Uterus (tissue), 2 donors: ENCODE results near the gene ADGRA3.

Source experiments
- POLR2A ChIP-seq, 2 donors: fragments of 450-650 bp; IDR thresholded peaks; one replicate each; pipeline ENCODE4 v1.6.1; 2016; ENCODE audit warnings: antibody characterized with exemption in 2 of 2, mild to moderate bottlenecking in 1 of 2, moderate library complexity in 1 of 2
- TF ChIP-seq, protein P1 (sequence below), 4 experiments: fragments of 200-600 bp in 2 of 4; fragments of 450-650 bp in 2 of 4; sonication (generic) in 2 of 4; IDR thresholded peaks; one replicate each; pipeline ENCODE4 v1.5.1; 2016 to 2019; ENCODE audit warnings: antibody characterized with exemption in 4 of 4, mild to moderate bottlenecking in 2 of 4, moderate library complexity in 1 of 4

DNA sequence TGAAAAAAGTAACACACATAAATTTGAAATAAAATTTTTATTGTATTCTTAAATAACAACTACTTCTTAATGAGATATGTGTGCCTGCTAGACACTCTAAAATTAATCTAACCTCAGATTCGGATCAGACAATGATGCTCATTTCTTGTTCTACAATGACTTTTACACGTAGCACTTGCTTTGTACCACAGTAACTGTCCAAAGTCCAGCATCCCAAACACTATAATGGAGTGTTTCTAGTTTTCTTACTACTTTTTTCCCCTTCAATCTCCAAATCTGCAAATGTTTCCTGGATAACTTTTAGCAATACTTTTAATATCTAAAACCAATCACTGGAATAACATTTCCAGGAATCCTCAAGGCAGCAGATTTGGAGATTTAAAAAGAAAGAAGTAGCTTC is 75.9 kb downstream of the ADGRA3 start:
- TF ChIP-seq, protein P1, sequence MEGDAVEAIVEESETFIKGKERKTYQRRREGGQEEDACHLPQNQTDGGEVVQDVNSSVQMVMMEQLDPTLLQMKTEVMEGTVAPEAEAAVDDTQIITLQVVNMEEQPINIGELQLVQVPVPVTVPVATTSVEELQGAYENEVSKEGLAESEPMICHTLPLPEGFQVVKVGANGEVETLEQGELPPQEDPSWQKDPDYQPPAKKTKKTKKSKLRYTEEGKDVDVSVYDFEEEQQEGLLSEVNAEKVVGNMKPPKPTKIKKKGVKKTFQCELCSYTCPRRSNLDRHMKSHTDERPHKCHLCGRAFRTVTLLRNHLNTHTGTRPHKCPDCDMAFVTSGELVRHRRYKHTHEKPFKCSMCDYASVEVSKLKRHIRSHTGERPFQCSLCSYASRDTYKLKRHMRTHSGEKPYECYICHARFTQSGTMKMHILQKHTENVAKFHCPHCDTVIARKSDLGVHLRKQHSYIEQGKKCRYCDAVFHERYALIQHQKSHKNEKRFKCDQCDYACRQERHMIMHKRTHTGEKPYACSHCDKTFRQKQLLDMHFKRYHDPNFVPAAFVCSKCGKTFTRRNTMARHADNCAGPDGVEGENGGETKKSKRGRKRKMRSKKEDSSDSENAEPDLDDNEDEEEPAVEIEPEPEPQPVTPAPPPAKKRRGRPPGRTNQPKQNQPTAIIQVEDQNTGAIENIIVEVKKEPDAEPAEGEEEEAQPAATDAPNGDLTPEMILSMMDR (IDR thresholded peaks at IDR 0.05), result no peak
- no peak for TF ChIP-seq POLR2A (IDR thresholded peaks at IDR 0.05)
